Osteocyte (in vitro differentiated cells): Measurements from ENCODE around the gene TMEM266. TPM values are rescaled to one million over a fixed set of nuclear protein-coding genes. Genes with fewer than 3 reads are reported as not detected.

ENCODE experiments used
- DNase-seq: peaks from one replicate; pipeline ENCODE4 v3.0.0; 2021; ENCODE audit warnings: mixed read lengths; ENCODE audit not compliant: unreplicated experiment; ENCODE audit errors: extremely low spot score
- H3K27ac Mint-ChIP-seq: one replicate; pipeline ENCODE4 v1.8.0; 2021; ENCODE audit warnings: mild to moderate bottlenecking, mixed read lengths; ENCODE audit not compliant: unreplicated experiment
- H3K27me3 Mint-ChIP-seq: one replicate; pipeline ENCODE4 v1.8.0; 2021; ENCODE audit warnings: mixed read lengths; ENCODE audit not compliant: unreplicated experiment
- H3K36me3 Mint-ChIP-seq: one replicate; pipeline ENCODE4 v1.8.0; 2021; ENCODE audit warnings: mixed read lengths; ENCODE audit not compliant: unreplicated experiment
- H3K4me1 Mint-ChIP-seq: one replicate; pipeline ENCODE4 v1.8.0; 2021; ENCODE audit warnings: mixed read lengths; ENCODE audit not compliant: unreplicated experiment
- H3K4me3 Mint-ChIP-seq: one replicate; pipeline ENCODE4 v1.8.0; 2021; ENCODE audit warnings: mild to moderate bottlenecking, moderate library complexity, mixed read lengths; ENCODE audit not compliant: unreplicated experiment
- H3K9me3 Mint-ChIP-seq: one replicate; pipeline ENCODE4 v1.8.0; 2021; ENCODE audit warnings: mixed read lengths; ENCODE audit not compliant: unreplicated experiment
- CTCF ChIP-seq: fragments of 200-600 bp; sonication (generic); IDR thresholded peaks from 2 replicates; pipeline ENCODE4 v1.5.0; 2021; ENCODE audit warnings: antibody characterized with exemption, mild to moderate bottlenecking, moderate library complexity
- total RNA-seq: library from RNA; stranded (reverse); gene quantifications from 2 replicates; pipeline ENCODE4 v1.2.1, GENCODE V29; 2021

TMEM266 gene
- total RNA-seq, 1 donor from 2014 or later, result not detected

DNA sequence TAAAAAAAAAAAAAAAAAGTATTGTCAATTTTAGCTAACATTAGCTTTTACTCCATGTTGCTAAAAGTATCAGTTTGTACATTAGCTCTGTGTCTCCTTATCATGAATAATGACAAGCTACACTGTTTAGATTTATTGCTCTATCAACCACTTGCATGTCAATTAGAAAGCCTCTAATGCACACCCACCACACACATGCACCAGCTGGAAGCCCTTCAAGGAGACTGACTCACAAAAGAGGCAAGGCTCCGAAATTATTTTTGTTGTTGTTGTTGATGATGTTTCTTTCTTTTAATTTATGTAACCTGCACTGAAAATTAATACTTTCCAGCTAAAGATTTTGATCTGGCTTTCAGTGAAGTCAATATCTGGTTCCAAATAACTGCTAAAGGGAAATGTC is 180.0 kb downstream of the TMEM266 start:
- Mint-ChIP-seq H3K4me1 (no peaks in the 10 kb centered on the region), H3K4me3 (no peak overlapping the region), H3K9me3 (peaks cover 5% of the 10 kb centered on the region), H3K27ac (no peak overlapping the region), H3K27me3 (no peaks in the 10 kb centered on the region), H3K36me3 (peaks cover 12% of the 10 kb centered on the region)
- no peak for DNase-seq
- no peak for TF ChIP-seq CTCF

GRCh38 chr15:76245072-76245610 is 185.4 kb downstream of the TMEM266 start:
- Mint-ChIP-seq H3K4me1 (no peaks in the 10 kb centered on the region), H3K9me3 (peaks cover 5% of the 10 kb centered on the region)

GRCh38 chr15:76251717-76252116 is 191.9 kb downstream of the TMEM266 start:
- DNase-seq, result no peak
- no peaks in the 10 kb centered on the region for H3K27me3 Mint-ChIP-seq
- TF ChIP-seq CTCF, result no peak
- H3K4me1 Mint-ChIP-seq, result peaks cover 3% of the 10 kb centered on the region
- H3K36me3 Mint-ChIP-seq, result peaks cover 6% of the 10 kb centered on the region
- no peak overlapping the region for H3K4me3 Mint-ChIP-seq
- no peaks in the 10 kb centered on the region for H3K9me3 Mint-ChIP-seq
- no peak overlapping the region for H3K27ac Mint-ChIP-seq

More at GRCh38 chr15:76245072-76245610, 185.4 kb downstream of the TMEM266 start:
- TF ChIP-seq CTCF, result no peak
- Mint-ChIP-seq H3K4me3 (no peak overlapping the region), H3K27me3 (no peaks in the 10 kb centered on the region), H3K36me3 (peaks cover 12% of the 10 kb centered on the region), H3K27ac (no peak overlapping the region)
- no peak for DNase-seq

- peaks cover 3% of the 10 kb centered on the region for H3K4me1 Mint-ChIP-seq
- peaks cover 6% of the 10 kb centered on the region for H3K36me3 Mint-ChIP-seq
- TF ChIP-seq CTCF, result no peak
- no peak for DNase-seq
- no peaks in the 10 kb centered on the region for H3K27me3 Mint-ChIP-seq
- no peak overlapping the region for H3K4me3 Mint-ChIP-seq
- no peaks in the 10 kb centered on the region for H3K9me3 Mint-ChIP-seq
- H3K27ac Mint-ChIP-seq, result no peak overlapping the region
These were observed 192.5 kb downstream of the TMEM266 start for GRCh38 chr15:76252249-76252648.

DNA sequence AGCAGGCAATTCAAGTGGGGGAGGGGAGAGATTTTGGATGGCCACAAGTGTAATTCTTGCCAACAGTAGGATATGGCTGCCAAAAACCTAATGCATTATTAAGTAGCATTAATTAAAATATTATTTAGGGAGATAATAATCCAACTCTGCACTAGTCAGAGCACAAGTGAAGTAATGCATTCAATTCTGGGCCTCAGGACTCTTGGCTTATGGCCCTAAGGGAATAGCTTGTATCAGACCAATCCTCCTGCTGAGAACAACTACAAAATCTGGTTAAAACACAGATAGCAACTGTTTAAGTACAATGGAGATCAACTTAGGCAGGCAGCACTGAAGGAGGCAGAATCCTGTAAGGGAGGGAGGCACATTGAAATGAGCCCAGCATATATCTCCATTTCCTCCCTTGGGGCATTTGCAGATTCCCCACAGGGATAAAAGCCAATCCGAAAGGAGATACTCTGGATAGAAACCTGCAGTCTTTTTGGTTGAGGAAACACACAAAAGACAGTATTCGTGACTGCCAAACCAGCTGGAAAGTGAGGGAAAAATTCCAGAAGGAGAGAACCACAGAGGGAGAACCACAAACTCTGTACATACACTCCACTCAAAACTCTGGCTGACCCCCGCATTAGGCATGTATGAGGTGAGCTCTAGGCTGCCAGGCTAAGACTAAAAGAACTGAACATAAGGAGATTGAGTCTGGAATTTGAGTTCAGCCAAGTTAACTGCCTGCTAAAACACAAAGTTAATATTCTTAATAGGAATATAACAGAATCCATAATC is 194.1 kb downstream of the TMEM266 start:
- Mint-ChIP-seq H3K36me3 (peaks cover 6% of the 10 kb centered on the region), H3K27me3 (no peaks in the 10 kb centered on the region)
- no peak for DNase-seq

More for the DNA sequence above, 194.1 kb downstream of the TMEM266 start:
- H3K4me1 Mint-ChIP-seq, result peaks cover 3% of the 10 kb centered on the region
- TF ChIP-seq CTCF, result no peak
- no peak overlapping the region for H3K27ac Mint-ChIP-seq
- no peaks in the 10 kb centered on the region for H3K9me3 Mint-ChIP-seq
- H3K4me3 Mint-ChIP-seq, result no peak overlapping the region

Other genes starting within 250 kb of the TMEM266 start
- gene UBE2Q2, start 216.5 kb upstream of the TMEM266 start, total RNA-seq, result 42.4 and 43.2 TPM in 2 replicates
- gene FBXO22, start 156.1 kb upstream of the TMEM266 start, total RNA-seq, result 32.7 and 33.9 TPM in 2 replicates
- gene NRG4, start 47.6 kb upstream of the TMEM266 start, total RNA-seq, result not detected in 2 replicates